GM12878 (cell line): ENCODE measurements around the gene TRIM62.

Experiments
- ATF3 ChIP-seq: IDR thresholded peaks from 2 replicates; pipeline ENCODE4 v1.6.1; 2011; ENCODE audit warnings: low read depth, mild to moderate bottlenecking, low read length, moderate library complexity, borderline replicate concordance; ENCODE audit errors: extremely low read depth
- EP300 ChIP-seq, 2 experiments: fragments of 150-350 bp in 1 of 2; IDR thresholded peaks; 2 replicates each; pipeline ENCODE4 v1.6.1; 2011 to 2012; ENCODE audit warnings: low read depth in 2 of 2, low read length in 2 of 2, borderline replicate concordance in 1 of 2, improper control_type of control experiment in 1 of 2, inconsistent platforms in 1 of 2; ENCODE audit not compliant: control insufficient read depth in 1 of 2
- EZH2 ChIP-seq: IDR thresholded peaks from 2 replicates; pipeline ENCODE4 v1.6.1; 2012; ENCODE audit warnings: low read depth, mild to moderate bottlenecking, control low read depth, inconsistent platforms, low read length, borderline replicate concordance; ENCODE audit not compliant: control insufficient read depth
- POLR2A ChIP-seq: IDR thresholded peaks from 2 replicates; pipeline ENCODE4 v1.6.1; 2011; ENCODE audit warnings: low read depth, mild to moderate bottlenecking, low read length
- POLR2AphosphoS5 ChIP-seq: IDR thresholded peaks from 2 replicates; pipeline ENCODE4 v1.6.1; 2011; ENCODE audit warnings: mild to moderate bottlenecking, low read length, inconsistent platforms
- RAD21 ChIP-seq: IDR thresholded peaks from 2 replicates; pipeline ENCODE4 v1.6.1; 2011; ENCODE audit warnings: mild to moderate bottlenecking, low read depth, low read length, moderate library complexity; ENCODE audit not compliant: insufficient read depth
- RFX5 ChIP-seq: IDR thresholded peaks from 2 replicates; pipeline ENCODE4 v1.6.1; 2011; ENCODE audit warnings: low read depth, low read length, improper control_type of control experiment
- SREBF2 ChIP-seq: IDR thresholded peaks from 2 replicates; pipeline ENCODE4 v1.6.1; 2012; ENCODE audit warnings: mild to moderate bottlenecking, low read length
- TCF7 ChIP-seq: IDR thresholded peaks from 2 replicates; pipeline ENCODE4 v1.6.1; 2014; ENCODE audit warnings: antibody characterized with exemption, borderline replicate concordance
- YBX1 ChIP-seq: fragments of 450-650 bp; IDR thresholded peaks from 2 replicates; pipeline ENCODE4 v1.6.1; 2016; ENCODE audit warnings: antibody characterized with exemption
- TF ChIP-seq, protein P1 (sequence below), 3 experiments: IDR thresholded peaks in 2 of 3; conservative IDR thresholded peaks in 1 of 3; 2 replicates each; pipeline ENCODE4 v1.5.1; 2011; ENCODE audit warnings: low read depth in 3 of 3, low read length in 3 of 3, mild to moderate bottlenecking in 3 of 3, control low read depth in 2 of 3, moderate library complexity in 2 of 3, inconsistent platforms in 1 of 3, mixed read lengths in 1 of 3; ENCODE audit not compliant: control insufficient read depth in 2 of 3, insufficient read depth in 1 of 3; ENCODE audit errors: extremely low read depth in 1 of 3

DNA sequence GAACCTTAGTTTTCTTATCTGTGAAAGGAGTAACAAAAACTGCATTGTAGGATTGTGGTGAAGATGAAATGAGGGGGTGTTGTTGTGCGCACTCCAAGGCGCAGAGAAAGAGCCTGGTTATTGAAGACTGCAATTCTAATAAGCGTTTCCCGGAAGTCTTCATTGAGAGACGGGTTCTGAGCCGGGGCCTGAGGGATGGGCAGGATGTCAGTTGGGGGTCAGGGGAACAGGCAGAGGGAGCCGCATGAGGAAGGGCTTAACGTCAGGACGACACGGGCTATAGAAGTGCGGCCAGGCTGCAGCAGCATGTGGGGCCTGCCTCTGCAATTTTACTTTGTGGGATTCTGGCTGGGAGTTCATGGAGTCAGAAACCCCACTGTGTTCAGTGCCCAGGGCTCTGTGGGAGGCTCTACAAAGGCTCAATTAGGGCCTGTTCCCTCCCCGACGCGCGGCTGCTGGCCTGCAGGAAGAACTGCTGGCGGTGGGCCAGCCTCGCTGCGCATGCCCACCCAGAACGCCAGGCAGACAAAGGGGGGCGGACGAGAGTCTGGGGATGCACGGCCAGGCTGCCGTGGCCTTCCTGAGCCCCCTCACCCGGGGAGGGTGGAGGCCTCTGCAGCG is 20.7 kb downstream of the TRIM62 start:
- TF ChIP-seq EP300 (IDR thresholded peaks at IDR 0.05; ENCODE audit: borderline replicate concordance in 1 of 2, control insufficient read depth in 1 of 2, low read depth in 2 of 2, low read length in 2 of 2) (no peak), POLR2AphosphoS5 (no peak), POLR2A (no peak), ATF3 (no peak), YBX1 (no peak), EZH2 (no peak), SREBF2 (no peak), TCF7 (no peak), RFX5 (no peak), RAD21 (no peak)
- TF ChIP-seq, protein P1, sequence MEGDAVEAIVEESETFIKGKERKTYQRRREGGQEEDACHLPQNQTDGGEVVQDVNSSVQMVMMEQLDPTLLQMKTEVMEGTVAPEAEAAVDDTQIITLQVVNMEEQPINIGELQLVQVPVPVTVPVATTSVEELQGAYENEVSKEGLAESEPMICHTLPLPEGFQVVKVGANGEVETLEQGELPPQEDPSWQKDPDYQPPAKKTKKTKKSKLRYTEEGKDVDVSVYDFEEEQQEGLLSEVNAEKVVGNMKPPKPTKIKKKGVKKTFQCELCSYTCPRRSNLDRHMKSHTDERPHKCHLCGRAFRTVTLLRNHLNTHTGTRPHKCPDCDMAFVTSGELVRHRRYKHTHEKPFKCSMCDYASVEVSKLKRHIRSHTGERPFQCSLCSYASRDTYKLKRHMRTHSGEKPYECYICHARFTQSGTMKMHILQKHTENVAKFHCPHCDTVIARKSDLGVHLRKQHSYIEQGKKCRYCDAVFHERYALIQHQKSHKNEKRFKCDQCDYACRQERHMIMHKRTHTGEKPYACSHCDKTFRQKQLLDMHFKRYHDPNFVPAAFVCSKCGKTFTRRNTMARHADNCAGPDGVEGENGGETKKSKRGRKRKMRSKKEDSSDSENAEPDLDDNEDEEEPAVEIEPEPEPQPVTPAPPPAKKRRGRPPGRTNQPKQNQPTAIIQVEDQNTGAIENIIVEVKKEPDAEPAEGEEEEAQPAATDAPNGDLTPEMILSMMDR (IDR thresholded peaks at IDR 0.05 in 2 of 3, conservative IDR thresholded peaks at IDR 0.05 in 1 of 3; ENCODE audit: control insufficient read depth in 2 of 3, extremely low read depth in 1 of 3, insufficient read depth in 1 of 3, low read depth in 3 of 3, low read length in 3 of 3): no peak
